Activated naive CD4-positive, alpha-beta T cell treated with anti-CD3 and anti-CD28 coated beads for 36 hours (primary cell): Measurements from ENCODE around the gene TBKBP1. TPM values are rescaled to one million over a fixed set of nuclear protein-coding genes. Genes with fewer than 3 reads are reported as not detected.
A peak's percentile ranks its signal among the peaks of the same experiment; 100 is the strongest.

Experiments used
- CTCF ChIA-PET: fragments of 350-600 bp; sonication (Branson Sonifier 250); formaldehyde crosslinking; loops from one replicate; lab custom pipeline; 2021; ENCODE audit warnings: antibody characterized with exemption; lab: Charles Lee
- DNase-seq: peaks from one replicate; pipeline ENCODE4 v3.0.0-alpha.2; 2020
- H3K27ac Mint-ChIP-seq: one replicate; pipeline ENCODE4 v1.8.0; 2021; ENCODE audit warnings: mild to moderate bottlenecking, mixed read lengths
- H3K27me3 Mint-ChIP-seq: one replicate; pipeline ENCODE4 v1.8.0; 2021; ENCODE audit warnings: low read depth, mixed read lengths
- H3K36me3 Mint-ChIP-seq: one replicate; pipeline ENCODE4 v1.8.0; 2021; ENCODE audit warnings: low read depth, mixed read lengths
- H3K4me1 Mint-ChIP-seq: one replicate; pipeline ENCODE4 v1.8.0; 2021; ENCODE audit warnings: low read depth, mixed read lengths
- H3K4me3 Mint-ChIP-seq: one replicate; pipeline ENCODE4 v1.8.0; 2021; ENCODE audit warnings: mild to moderate bottlenecking, moderate library complexity, mixed read lengths
- H3K9me3 Mint-ChIP-seq: one replicate; pipeline ENCODE4 v1.8.0; 2021; ENCODE audit warnings: mixed read lengths
- intact Hi-C: fragments of 100-400 bp; cut with micrococcal nuclease; formaldehyde crosslinking; loops from one replicate; pipeline ENCODE4 v1.15.1; 2023
- total RNA-seq, 2 experiments: library from RNA; stranded (reverse); gene quantifications; one replicate each; pipeline ENCODE4 v1.2.3, GENCODE V29; 2021

Gene TBKBP1, protein sequence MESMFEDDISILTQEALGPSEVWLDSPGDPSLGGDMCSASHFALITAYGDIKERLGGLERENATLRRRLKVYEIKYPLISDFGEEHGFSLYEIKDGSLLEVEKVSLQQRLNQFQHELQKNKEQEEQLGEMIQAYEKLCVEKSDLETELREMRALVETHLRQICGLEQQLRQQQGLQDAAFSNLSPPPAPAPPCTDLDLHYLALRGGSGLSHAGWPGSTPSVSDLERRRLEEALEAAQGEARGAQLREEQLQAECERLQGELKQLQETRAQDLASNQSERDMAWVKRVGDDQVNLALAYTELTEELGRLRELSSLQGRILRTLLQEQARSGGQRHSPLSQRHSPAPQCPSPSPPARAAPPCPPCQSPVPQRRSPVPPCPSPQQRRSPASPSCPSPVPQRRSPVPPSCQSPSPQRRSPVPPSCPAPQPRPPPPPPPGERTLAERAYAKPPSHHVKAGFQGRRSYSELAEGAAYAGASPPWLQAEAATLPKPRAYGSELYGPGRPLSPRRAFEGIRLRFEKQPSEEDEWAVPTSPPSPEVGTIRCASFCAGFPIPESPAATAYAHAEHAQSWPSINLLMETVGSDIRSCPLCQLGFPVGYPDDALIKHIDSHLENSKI
- 10 to 100 TPM; 19.5 to 19.7 TPM for total RNA-seq

- Mint-ChIP-seq H3K36me3 (peaks cover 19% of the 10 kb centered on the region), H3K27ac (peak within 1 kb of the TSS; percentile 91), H3K4me1 (peaks cover 67% of the 10 kb centered on the region), H3K27me3 (no peaks in the 10 kb centered on the region), H3K9me3 (no peaks in the 10 kb centered on the region), H3K4me3 (peak within 1 kb of the TSS; percentile 88)
- intact Hi-C loops, result loop anchor here (2.0 kb wide), 1 partner anchor 29 kb away; no protein-coding TSS in a partner anchor
- CTCF ChIA-PET, result interaction anchor here (0.9 to 8.3 kb wide), 3 partner anchors 35 to 40 kb away, joined by 3 to 158 read pairs (median 7); partner anchors contain the start of gene TBX21
- peak; percentile 61 for DNase-seq
Observed at GRCh38 chr17:47693731-47694580, at the start of gene TBKBP1. Gene TBKBP1, plus strand, starts transcription at chr17:47694161. Its CDS starts 1,952 bp downstream, at chr17:47696113.

- Mint-ChIP-seq H3K4me3 (no peak overlapping the region), H3K36me3 (peaks cover 2% of the 10 kb centered on the region), H3K9me3 (no peaks in the 10 kb centered on the region), H3K4me1 (peaks cover 23% of the 10 kb centered on the region), H3K27ac (no peak overlapping the region), H3K27me3 (no peaks in the 10 kb centered on the region)
- DNase-seq, result no peak
- intact Hi-C loops, result no loop called here
- CTCF ChIA-PET, result interaction anchor here (0.9 to 1.6 kb wide), 3 partner anchors 25 to 157 kb away, joined by 3 to 6 read pairs (median 5); no protein-coding TSS in a partner anchor
Observed at GRCh38 chr17:47644324-47644723, 49.6 kb upstream of the TBKBP1 start.

DNA sequence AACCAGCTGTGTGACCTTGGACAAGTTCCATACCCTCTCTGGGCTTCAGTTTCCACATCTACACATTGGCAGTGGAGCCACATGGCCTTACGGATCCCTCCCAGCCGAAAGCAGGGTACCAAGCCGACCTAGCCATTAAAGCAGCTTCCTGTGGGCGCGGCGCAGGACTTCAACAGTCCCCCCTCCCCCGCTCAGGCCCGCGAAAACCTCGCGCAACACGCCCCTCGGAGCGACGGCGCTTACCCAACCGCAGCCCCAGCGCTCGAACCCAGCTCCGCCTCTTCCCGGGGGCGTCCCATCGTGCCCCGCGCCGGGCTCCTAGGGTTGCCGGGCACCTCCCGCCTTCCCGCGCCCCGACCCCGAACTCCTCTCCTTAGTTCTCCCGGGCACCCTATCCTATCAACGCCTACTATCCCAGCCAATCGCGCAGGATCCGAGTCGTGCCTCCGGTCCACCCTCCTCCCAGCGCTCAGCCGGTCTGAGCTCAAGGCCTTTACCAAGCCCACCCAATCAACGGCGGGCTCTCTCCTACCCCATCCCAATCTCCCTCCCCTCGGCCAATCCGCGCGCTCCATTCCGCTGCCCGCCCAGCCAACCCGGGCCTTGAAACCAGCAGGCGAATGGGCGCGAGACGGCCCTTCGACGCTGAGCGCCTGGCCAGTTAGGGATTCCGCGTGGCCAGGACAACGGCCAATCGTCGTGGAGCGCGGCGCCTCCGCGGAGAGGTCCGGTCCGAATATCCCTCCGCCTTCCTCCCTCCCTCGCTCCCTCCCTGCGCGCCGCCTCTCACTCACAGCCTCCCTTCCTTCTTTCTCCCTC is 44.6 kb upstream of the TBKBP1 start, which contains the start of gene KPNB1:
Gene KPNB1 (plus strand): TSS at position 767 of the 819 bp plus-strand sequence. CDS start 326 bp downstream, outside the sequence.
- peaks cover 53% of the 10 kb centered on the region for H3K4me1 Mint-ChIP-seq
- H3K27me3 Mint-ChIP-seq, result no peaks in the 10 kb centered on the region
- CTCF ChIA-PET, result interaction anchor here (1.0 to 2.9 kb wide), 5 partner anchors 15 to 126 kb away, joined by 3 to 22 read pairs (median 3); no protein-coding TSS in a partner anchor
- intact Hi-C loops, result loop anchor here (1.0 to 2.0 kb wide), 11 partner anchors 11 to 399 kb away; partner anchors contain the start of genes NFE2L1, SP2 and TBX21
- no peaks in the 10 kb centered on the region for H3K9me3 Mint-ChIP-seq
- H3K36me3 Mint-ChIP-seq, result peaks cover 35% of the 10 kb centered on the region
- H3K4me3 Mint-ChIP-seq, result peak within 1 kb of the TSS; percentile 97
- peak; percentile 100 for DNase-seq
- H3K27ac Mint-ChIP-seq, result peak within 1 kb of the TSS; percentile 98

DNA sequence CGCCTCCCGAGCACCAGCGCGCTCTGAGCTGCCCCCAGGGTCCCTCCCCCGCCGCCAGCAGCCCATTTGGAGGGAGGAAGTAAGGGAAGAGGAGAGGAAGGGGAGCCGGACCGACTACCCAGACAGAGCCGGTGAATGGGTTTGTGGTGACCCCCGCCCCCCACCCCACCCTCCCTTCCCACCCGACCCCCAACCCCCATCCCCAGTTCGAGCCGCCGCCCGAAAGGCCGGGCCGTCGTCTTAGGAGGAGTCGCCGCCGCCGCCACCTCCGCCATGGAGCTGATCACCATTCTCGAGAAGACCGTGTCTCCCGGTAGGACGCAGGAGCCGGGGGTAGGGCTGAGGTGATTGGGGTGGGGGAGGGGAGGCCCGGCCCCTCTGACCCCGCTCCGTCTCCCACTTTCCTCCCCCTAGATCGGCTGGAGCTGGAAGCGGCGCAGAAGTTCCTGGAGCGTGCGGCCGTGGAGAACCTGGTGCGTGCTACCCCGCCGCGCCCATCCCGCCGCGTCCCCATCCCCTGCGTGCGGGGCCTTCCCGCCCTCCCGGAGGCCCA is 43.9 kb upstream of the TBKBP1 start:
- H3K9me3 Mint-ChIP-seq, result no peaks in the 10 kb centered on the region
- peak overlapping the region; percentile 97 for H3K4me3 Mint-ChIP-seq
- intact Hi-C loops, result loop anchor here (1.0 to 2.0 kb wide), 12 partner anchors 10 to 398 kb away; partner anchors contain the start of genes NFE2L1, NPEPPS, SP2 and TBX21
- CTCF ChIA-PET, result interaction anchor here (0.5 to 5.8 kb wide), 6 partner anchors 11 to 92 kb away, joined by 3 to 45 read pairs (median 4); no protein-coding TSS in a partner anchor
- peaks cover 56% of the 10 kb centered on the region for H3K4me1 Mint-ChIP-seq
- no peaks in the 10 kb centered on the region for H3K27me3 Mint-ChIP-seq
- peak overlapping the region; percentile 98 for H3K27ac Mint-ChIP-seq
- peaks cover 42% of the 10 kb centered on the region for H3K36me3 Mint-ChIP-seq
- no peak for DNase-seq

- CTCF ChIA-PET, result interaction anchor here (0.5 to 5.8 kb wide), 6 partner anchors 10 to 68 kb away, joined by 3 to 45 read pairs (median 4); no protein-coding TSS in a partner anchor
- intact Hi-C loops, result loop anchor here (1.0 kb wide), 1 partner anchor 120 kb away; the partner anchor contains the start of gene NPEPPS
- Mint-ChIP-seq H3K4me3 (peak overlapping the region; percentile 97), H3K9me3 (no peaks in the 10 kb centered on the region), H3K36me3 (peaks cover 50% of the 10 kb centered on the region), H3K27ac (peak overlapping the region; percentile 95), H3K27me3 (no peaks in the 10 kb centered on the region), H3K4me1 (peaks cover 64% of the 10 kb centered on the region)
- peak; percentile 97 for DNase-seq
Observed at GRCh38 chr17:47650525-47651522, 43.1 kb upstream of the TBKBP1 start.

DNA sequence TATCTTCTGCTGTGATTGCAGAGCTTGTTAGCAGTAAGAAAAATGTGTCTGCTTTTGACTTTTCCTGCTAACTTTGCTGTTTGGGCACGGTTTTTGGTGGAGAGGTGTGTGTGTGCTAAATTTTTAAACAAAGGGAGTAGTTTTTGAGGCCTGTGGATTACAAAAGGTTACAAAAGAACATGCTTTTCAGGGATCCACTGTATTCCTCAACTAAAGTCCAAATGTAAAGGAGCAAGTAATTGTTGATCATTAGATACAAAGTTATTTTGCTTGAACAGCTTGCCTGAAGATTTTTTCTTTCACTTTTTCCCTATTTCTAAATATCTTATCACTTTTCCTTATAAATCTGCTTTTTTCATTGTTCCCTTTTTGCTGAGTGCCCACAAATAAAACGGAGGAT is 42.3 kb upstream of the TBKBP1 start:
- CTCF ChIA-PET, result interaction anchor here (0.9 to 5.8 kb wide), 3 partner anchors 12 to 67 kb away, joined by 3 to 45 read pairs (median 3); no protein-coding TSS in a partner anchor
- intact Hi-C loops, result no loop called here
- Mint-ChIP-seq H3K4me1 (peaks cover 69% of the 10 kb centered on the region), H3K4me3 (peak overlapping the region; percentile 97), H3K9me3 (no peaks in the 10 kb centered on the region), H3K27me3 (no peaks in the 10 kb centered on the region), H3K36me3 (peaks cover 55% of the 10 kb centered on the region), H3K27ac (peak overlapping the region; percentile 95)
- no peak for DNase-seq

GRCh38 chr17:47652570-47652969 is 41.4 kb upstream of the TBKBP1 start:
- no peak for DNase-seq
- H3K4me3 Mint-ChIP-seq, result peak overlapping the region; percentile 43
- intact Hi-C loops, result no loop called here
- CTCF ChIA-PET, result interaction anchor here (0.5 to 5.8 kb wide), 3 partner anchors 12 to 30 kb away, joined by 3 to 45 read pairs (median 3); no protein-coding TSS in a partner anchor
- H3K9me3 Mint-ChIP-seq, result no peaks in the 10 kb centered on the region
- H3K27me3 Mint-ChIP-seq, result no peaks in the 10 kb centered on the region
- peak overlapping the region; percentile 51 for H3K27ac Mint-ChIP-seq
- H3K36me3 Mint-ChIP-seq, result peaks cover 63% of the 10 kb centered on the region
- peaks cover 72% of the 10 kb centered on the region for H3K4me1 Mint-ChIP-seq

GRCh38 chr17:47653442-47653841 is 40.5 kb upstream of the TBKBP1 start:
- CTCF ChIA-PET, result interaction anchor here (1.2 to 5.8 kb wide), 2 partner anchors 11 to 18 kb away, joined by 4 to 45 read pairs; no protein-coding TSS in a partner anchor
- intact Hi-C loops, result no loop called here
- Mint-ChIP-seq H3K4me1 (peaks cover 69% of the 10 kb centered on the region), H3K36me3 (peaks cover 67% of the 10 kb centered on the region), H3K27me3 (no peaks in the 10 kb centered on the region), H3K27ac (peak overlapping the region; percentile 38), H3K4me3 (peak overlapping the region; percentile 2), H3K9me3 (no peaks in the 10 kb centered on the region)
- DNase-seq, result no peak

- Mint-ChIP-seq H3K9me3 (no peaks in the 10 kb centered on the region), H3K27me3 (no peaks in the 10 kb centered on the region), H3K27ac (peak overlapping the region; percentile 76), H3K4me3 (no peak overlapping the region), H3K4me1 (peaks cover 75% of the 10 kb centered on the region), H3K36me3 (peaks cover 74% of the 10 kb centered on the region)
- intact Hi-C loops, result no loop called here
- DNase-seq, result no peak
- CTCF ChIA-PET, result interaction anchor here (5.8 kb wide), 1 partner anchor 9 kb away, joined by 45 read pairs; no protein-coding TSS in a partner anchor
Observed at GRCh38 chr17:47654991-47655390, 39.0 kb upstream of the TBKBP1 start.
